GM18498 (cell line): ENCODE results near the gene FNBP1.

Source experiments
- ATAC-seq: cut with Tn5 transposase; IDR thresholded peaks from one replicate; pipeline ENCODE4 v1.9.1; 2021; ENCODE audit warnings: mild to moderate bottlenecking, moderate library complexity; ENCODE audit not compliant: unreplicated experiment

Gene FNBP1

GRCh38 chr9:129929496-129930125 lies 113.4 kb downstream of the FNBP1 start:
- no peak for ATAC-seq

- ATAC-seq, result no peak
These were observed 119.4 kb downstream of the FNBP1 start for GRCh38 chr9:129923589-129923988.

GRCh38 chr9:129921905-129922304 lies 121.1 kb downstream of the FNBP1 start:
- no peak for ATAC-seq

- no peak for ATAC-seq
These were observed 123.1 kb downstream of the FNBP1 start for GRCh38 chr9:129919841-129920240.

GRCh38 chr9:129919277-129919676 lies 123.7 kb downstream of the FNBP1 start:
- ATAC-seq, result no peak

GRCh38 chr9:129918296-129918950 lies 124.6 kb downstream of the FNBP1 start:
- no peak for ATAC-seq

GRCh38 chr9:129916707-129917106 lies 126.3 kb downstream of the FNBP1 start:
- ATAC-seq, result no peak

DNA sequence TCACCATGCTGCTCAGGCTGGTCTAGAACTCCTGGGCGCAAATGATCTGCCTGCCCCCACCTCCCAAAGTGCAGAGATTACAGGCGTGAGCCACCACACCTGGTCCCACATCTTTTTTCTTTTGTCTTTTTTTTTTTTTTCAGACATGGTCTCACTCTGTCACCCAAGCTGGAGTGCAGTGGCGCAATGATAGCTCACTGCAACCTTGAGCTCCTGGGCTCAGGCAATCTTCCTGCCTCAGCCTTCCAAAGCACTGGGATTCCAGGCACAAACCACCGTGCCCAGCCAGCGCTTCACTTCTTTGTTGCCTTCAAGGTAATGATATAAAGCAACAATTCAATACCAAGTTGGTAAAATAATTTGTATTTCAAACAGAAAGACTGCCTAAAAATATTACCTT lies 128.9 kb downstream of the FNBP1 start:
- no peak for ATAC-seq

GRCh38 chr9:129910628-129911567 lies 132.1 kb downstream of the FNBP1 start:
- no peak for ATAC-seq

DNA sequence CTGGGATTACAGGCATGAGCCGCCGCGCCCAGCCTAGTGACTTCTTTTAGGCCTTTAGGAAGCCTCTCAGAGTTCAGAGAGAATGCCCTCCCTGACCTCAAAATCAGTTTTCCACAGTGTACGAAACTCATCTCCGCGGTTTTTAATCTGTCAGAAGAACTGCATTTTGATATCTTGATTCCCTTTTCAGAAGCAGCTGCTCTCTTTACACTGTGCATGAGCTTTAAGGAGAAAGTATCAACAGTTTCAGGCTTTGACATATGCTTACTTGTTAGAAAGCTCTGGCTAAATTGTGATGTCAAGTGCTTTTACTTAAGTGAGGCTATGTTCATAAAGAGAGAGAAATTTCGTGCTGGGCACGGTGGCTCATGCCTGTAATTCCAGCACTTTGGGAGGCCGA lies 133.1 kb downstream of the FNBP1 start:
- no peak for ATAC-seq

- ATAC-seq, result no peak
These were observed 134.1 kb downstream of the FNBP1 start for GRCh38 chr9:129908906-129909305.

DNA sequence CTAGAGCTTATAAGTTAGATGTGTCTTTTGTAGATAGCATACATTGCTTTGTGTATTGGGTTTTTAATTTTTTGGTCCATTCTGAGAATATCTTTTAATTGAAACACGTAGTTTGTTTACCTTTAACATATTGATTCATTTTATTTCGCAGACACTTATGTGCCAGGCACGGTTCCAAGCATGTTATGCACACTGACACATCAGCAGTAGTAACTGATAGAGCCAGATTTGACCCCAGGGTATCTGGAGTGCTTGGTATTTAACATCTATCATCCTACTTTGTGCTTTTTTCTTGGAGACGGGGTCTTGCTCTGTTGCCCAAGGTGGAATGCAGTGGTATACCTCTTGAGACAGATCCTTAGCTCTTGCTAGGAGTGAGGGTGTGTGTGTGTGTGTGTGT lies 135.8 kb downstream of the FNBP1 start:
- ATAC-seq, result no peak

GRCh38 chr9:129906298-129906697 lies 136.7 kb downstream of the FNBP1 start:
- ATAC-seq, result no peak

GRCh38 chr9:129904734-129905133 lies 138.3 kb downstream of the FNBP1 start:
- no peak for ATAC-seq

DNA sequence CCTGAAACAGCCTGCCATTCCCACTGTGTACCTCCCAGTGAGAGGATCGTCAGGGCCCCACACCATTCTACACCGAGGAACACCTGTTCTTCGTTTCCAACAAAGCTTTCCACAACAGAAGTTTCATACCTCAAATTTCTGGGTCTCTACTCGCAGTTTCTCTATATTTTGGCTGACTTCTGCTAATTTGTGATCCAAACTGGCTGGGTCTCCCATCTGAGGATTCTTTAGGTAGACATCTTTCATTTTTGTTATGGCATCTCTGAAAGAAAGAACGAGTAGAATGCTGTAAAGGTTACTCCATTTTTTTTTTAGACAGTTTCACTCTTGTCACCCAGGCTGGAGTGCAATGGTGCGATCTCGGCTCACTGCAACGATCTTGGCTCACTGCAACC lies 140.3 kb downstream of the FNBP1 start:
- ATAC-seq, result no peak

DNA sequence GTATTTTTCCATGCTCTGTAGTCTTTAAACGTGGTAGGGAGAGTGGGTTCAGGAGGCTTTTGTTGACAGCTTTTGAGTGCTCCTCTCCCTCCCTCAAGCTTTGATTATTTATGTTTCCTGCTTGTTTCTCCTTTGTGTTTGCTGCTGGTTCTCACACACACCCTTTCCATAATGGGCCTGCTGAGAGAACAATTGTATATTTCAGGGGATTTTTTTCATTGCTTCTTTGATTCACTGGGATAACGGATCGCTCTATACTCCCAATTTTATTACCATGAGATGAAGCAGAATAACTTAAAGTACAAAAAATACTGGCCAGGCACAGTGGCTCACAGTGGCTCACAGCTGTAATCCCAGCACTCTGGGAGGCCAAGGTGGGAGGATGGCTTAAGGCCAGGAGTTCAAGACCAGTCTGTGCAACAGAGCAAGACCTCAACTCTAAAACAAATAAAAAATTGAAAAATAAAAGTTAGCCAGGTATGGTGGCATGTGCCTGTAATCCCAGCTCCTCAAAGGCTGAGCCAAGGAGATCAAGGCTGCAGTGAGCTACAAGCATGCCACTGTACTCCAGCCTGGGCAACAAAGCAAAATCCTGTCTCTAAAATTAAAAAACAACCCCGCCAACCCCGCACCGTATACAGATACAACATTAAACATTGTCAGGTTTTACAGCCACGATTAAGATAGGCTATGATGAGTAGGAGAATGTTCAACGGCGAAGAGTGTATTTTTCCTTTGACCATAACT lies 140.8 kb downstream of the FNBP1 start:
- ATAC-seq, result no peak

- peak; percentile 82 for ATAC-seq
These were observed 142.5 kb downstream of the FNBP1 start for GRCh38 chr9:129900263-129901027.

DNA sequence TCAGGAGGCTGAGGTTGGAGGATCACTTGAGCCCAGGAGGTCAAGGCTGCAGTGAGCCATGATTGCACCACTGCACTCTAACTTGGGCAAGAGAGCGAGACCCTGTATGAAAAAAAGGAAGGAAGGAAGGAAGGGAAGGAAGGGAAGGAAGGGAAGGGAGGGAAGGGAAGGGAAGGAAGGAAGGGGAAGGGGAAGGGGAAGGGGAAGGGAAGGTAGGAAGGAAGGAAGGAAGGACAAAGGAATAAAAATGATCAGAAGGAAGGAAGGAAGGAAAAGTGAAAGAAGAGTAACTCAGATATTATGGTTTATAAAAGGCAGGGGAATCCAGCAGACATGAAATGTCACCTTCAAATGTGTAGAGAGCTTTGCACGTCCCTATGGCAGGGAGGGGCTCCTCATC lies 143.4 kb downstream of the FNBP1 start:
- no peak for ATAC-seq

GRCh38 chr9:129898185-129898584 lies 144.8 kb downstream of the FNBP1 start:
- no peak for ATAC-seq

GRCh38 chr9:129897263-129897662 lies 145.7 kb downstream of the FNBP1 start:
- no peak for ATAC-seq
